Body of pancreas (tissue), 4 donors: ENCODE results near the gene RAD51B.

Experiments
- CTCF ChIP-seq, 7 experiments: fragments of 450-650 bp in 4 of 7; fragments of 200-600 bp in 3 of 7; sonication (generic) in 3 of 7; IDR thresholded peaks; one replicate each; pipeline ENCODE4 v1.5.1; 2016 to 2019; ENCODE audit warnings: antibody characterized with exemption in 7 of 7
- POLR2A ChIP-seq, 3 donors: fragments of 450-650 bp; IDR thresholded peaks; one replicate each; pipeline ENCODE4 v1.6.1; 2016; ENCODE audit warnings: antibody characterized with exemption in 3 of 3, mild to moderate bottlenecking in 2 of 3

DNA sequence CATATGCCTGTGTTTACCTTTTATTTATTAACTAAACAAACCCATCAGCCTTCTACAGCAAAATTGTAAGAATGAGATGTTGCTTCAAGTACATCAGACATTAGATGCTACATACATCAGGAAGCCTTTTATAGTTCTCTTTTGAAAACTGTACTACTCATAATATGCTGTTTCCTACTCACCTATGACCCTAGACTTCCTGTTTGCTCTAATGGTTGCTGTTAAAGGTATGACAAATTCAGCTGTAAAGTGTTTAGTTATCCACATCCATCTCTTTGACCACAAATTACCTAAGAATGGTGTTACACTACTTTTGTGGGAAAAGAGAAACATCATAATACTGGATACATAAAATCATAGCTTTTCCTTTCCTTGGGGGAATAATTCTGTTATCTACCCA, 220.0 kb downstream of the RAD51B start:
- TF ChIP-seq CTCF (IDR thresholded peaks at IDR 0.05): no peak
- no peak for TF ChIP-seq POLR2A (IDR thresholded peaks at IDR 0.05)
